Suprapubic skin (tissue), 4 donors: ENCODE data around the gene HIF3A.

Experiments
- CTCF ChIP-seq, 2 donors: fragments of 200-600 bp in 1 of 2; fragments of 450-650 bp in 1 of 2; sonication (generic) in 1 of 2; IDR thresholded peaks; one replicate each; pipeline ENCODE4 v1.5.1; 2016 to 2019; ENCODE audit warnings: antibody characterized with exemption in 2 of 2, mild to moderate bottlenecking in 1 of 2, moderate library complexity in 1 of 2
- EP300 ChIP-seq: sonication (generic); formaldehyde crosslinking; IDR thresholded peaks from one replicate; pipeline ENCODE4 v1.6.1; 2017; ENCODE audit warnings: antibody characterized with exemption
- POLR2AphosphoS5 ChIP-seq, 3 donors: sonication (generic); formaldehyde crosslinking; IDR thresholded peaks; one replicate each; pipeline ENCODE4 v1.6.1; 2017; ENCODE audit warnings: antibody characterized with exemption in 3 of 3

- TF ChIP-seq EP300 = no peak
- TF ChIP-seq CTCF (IDR thresholded peaks at IDR 0.05) = no peak
- no peak for TF ChIP-seq POLR2AphosphoS5 (IDR thresholded peaks at IDR 0.05)
Measured at GRCh38 chr19:46365561-46365960, 68.7 kb downstream of the HIF3A start.
